ENCODE results near the gene PTPRD. TPM values are rescaled to one million over a fixed set of nuclear protein-coding genes. Genes with fewer than 3 reads are reported as not detected.

The PTPRD gene
- total and polyA plus RNA-seq, 2 experiments from 2014 or later, result 11.5 to 58.0 TPM

DNA sequence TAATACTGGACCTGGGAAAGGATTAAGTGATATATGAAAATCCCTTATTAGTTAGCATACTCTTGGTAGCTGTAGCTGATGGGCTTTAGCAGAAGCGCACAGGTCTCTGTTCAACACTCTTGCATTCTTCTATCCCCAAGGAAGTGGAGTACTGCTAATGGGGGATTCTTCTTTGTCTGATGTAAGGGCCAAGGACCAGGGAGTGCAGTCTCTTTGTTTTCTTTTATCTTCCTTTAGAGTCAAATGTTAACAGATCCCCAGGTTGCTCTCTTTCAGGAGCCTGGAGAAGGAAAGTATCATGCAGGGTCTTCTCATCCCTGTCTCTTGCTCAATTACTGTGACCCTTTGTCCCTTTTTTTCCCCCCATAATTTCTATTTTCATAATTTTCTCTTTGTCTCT is 1666.3 kb downstream of the PTPRD start:
- Histone ChIP-seq H3K4me2 (no peak overlapping the region), H3K27me3 (ENCODE audit: insufficient read depth) (no peaks in the 10 kb centered on the region), H3K79me2 (replicated peaks; ENCODE audit: insufficient read depth) (no peaks in the 10 kb centered on the region), H3K27ac (ENCODE audit: low read depth) (no peak overlapping the region), H2AFZ (no peak overlapping the region), H3K4me1 (ENCODE audit: insufficient read depth) (peaks cover 4% of the 10 kb centered on the region), H4K20me1 (replicated peaks; ENCODE audit: insufficient read depth) (no peaks in the 10 kb centered on the region), H3F3A (replicated peaks; ENCODE audit: low read depth) (no peaks in the 10 kb centered on the region), H3K9me2 (ENCODE audit: insufficient read depth) (no peaks in the 10 kb centered on the region), H3K36me3 (ENCODE audit: insufficient read depth) (no peaks in the 10 kb centered on the region), H3K4me3 (no peak overlapping the region)
- H3K4me1 Mint-ChIP-seq, result peaks cover 11% of the 10 kb centered on the region; the same call in 2 of the 3 replicates
- H3K27me3 Mint-ChIP-seq (ENCODE audit: insufficient read depth, low read depth, poor library complexity), result no peaks in the 10 kb centered on the region
- ATAC-seq, result peak; percentile 81
- H3K9me3 Mint-ChIP-seq, result no peaks in the 10 kb centered on the region; the same call in 2 of the 3 replicates
- peak; percentile 26 for DNase-seq (ENCODE audit: low spot score)
- no peaks in the 10 kb centered on the region for H3K36me3 Mint-ChIP-seq (ENCODE audit: low read depth)
- H3K27ac Mint-ChIP-seq, result peak overlapping the region; percentile 50; the same call in 1 of the 2 replicates
- no peak overlapping the region for H3K4me3 Mint-ChIP-seq
- no peak for TF ChIP-seq NANOG (IDR thresholded peaks at IDR 0.05; ENCODE audit: borderline replicate concordance)
- TF ChIP-seq STAT1 (IDR thresholded peaks at IDR 0.05; ENCODE audit: unreplicated experiment), result no peak
- no peak for TF ChIP-seq ZNF114 (CRISPR knock-in tag; IDR thresholded peaks at IDR 0.05)
- TF ChIP-seq, protein P1, sequence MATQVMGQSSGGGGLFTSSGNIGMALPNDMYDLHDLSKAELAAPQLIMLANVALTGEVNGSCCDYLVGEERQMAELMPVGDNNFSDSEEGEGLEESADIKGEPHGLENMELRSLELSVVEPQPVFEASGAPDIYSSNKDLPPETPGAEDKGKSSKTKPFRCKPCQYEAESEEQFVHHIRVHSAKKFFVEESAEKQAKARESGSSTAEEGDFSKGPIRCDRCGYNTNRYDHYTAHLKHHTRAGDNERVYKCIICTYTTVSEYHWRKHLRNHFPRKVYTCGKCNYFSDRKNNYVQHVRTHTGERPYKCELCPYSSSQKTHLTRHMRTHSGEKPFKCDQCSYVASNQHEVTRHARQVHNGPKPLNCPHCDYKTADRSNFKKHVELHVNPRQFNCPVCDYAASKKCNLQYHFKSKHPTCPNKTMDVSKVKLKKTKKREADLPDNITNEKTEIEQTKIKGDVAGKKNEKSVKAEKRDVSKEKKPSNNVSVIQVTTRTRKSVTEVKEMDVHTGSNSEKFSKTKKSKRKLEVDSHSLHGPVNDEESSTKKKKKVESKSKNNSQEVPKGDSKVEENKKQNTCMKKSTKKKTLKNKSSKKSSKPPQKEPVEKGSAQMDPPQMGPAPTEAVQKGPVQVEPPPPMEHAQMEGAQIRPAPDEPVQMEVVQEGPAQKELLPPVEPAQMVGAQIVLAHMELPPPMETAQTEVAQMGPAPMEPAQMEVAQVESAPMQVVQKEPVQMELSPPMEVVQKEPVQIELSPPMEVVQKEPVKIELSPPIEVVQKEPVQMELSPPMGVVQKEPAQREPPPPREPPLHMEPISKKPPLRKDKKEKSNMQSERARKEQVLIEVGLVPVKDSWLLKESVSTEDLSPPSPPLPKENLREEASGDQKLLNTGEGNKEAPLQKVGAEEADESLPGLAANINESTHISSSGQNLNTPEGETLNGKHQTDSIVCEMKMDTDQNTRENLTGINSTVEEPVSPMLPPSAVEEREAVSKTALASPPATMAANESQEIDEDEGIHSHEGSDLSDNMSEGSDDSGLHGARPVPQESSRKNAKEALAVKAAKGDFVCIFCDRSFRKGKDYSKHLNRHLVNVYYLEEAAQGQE (IDR thresholded peaks at IDR 0.05; ENCODE audit: unreplicated experiment), result no peak
- TF ChIP-seq JUNB (IDR thresholded peaks at IDR 0.05; ENCODE audit: unreplicated experiment), result no peak
- no peak for TF ChIP-seq CREB1 (CRISPR knock-in tag; IDR thresholded peaks at IDR 0.05; ENCODE audit: low read depth)
- no peak for TF ChIP-seq EZH2phosphoT487 (IDR thresholded peaks at IDR 0.05; ENCODE audit: unreplicated experiment)
- TF ChIP-seq ZNF331 (CRISPR knock-in tag; IDR thresholded peaks at IDR 0.05; ENCODE audit: low read depth), result no peak
- TF ChIP-seq, protein P2, sequence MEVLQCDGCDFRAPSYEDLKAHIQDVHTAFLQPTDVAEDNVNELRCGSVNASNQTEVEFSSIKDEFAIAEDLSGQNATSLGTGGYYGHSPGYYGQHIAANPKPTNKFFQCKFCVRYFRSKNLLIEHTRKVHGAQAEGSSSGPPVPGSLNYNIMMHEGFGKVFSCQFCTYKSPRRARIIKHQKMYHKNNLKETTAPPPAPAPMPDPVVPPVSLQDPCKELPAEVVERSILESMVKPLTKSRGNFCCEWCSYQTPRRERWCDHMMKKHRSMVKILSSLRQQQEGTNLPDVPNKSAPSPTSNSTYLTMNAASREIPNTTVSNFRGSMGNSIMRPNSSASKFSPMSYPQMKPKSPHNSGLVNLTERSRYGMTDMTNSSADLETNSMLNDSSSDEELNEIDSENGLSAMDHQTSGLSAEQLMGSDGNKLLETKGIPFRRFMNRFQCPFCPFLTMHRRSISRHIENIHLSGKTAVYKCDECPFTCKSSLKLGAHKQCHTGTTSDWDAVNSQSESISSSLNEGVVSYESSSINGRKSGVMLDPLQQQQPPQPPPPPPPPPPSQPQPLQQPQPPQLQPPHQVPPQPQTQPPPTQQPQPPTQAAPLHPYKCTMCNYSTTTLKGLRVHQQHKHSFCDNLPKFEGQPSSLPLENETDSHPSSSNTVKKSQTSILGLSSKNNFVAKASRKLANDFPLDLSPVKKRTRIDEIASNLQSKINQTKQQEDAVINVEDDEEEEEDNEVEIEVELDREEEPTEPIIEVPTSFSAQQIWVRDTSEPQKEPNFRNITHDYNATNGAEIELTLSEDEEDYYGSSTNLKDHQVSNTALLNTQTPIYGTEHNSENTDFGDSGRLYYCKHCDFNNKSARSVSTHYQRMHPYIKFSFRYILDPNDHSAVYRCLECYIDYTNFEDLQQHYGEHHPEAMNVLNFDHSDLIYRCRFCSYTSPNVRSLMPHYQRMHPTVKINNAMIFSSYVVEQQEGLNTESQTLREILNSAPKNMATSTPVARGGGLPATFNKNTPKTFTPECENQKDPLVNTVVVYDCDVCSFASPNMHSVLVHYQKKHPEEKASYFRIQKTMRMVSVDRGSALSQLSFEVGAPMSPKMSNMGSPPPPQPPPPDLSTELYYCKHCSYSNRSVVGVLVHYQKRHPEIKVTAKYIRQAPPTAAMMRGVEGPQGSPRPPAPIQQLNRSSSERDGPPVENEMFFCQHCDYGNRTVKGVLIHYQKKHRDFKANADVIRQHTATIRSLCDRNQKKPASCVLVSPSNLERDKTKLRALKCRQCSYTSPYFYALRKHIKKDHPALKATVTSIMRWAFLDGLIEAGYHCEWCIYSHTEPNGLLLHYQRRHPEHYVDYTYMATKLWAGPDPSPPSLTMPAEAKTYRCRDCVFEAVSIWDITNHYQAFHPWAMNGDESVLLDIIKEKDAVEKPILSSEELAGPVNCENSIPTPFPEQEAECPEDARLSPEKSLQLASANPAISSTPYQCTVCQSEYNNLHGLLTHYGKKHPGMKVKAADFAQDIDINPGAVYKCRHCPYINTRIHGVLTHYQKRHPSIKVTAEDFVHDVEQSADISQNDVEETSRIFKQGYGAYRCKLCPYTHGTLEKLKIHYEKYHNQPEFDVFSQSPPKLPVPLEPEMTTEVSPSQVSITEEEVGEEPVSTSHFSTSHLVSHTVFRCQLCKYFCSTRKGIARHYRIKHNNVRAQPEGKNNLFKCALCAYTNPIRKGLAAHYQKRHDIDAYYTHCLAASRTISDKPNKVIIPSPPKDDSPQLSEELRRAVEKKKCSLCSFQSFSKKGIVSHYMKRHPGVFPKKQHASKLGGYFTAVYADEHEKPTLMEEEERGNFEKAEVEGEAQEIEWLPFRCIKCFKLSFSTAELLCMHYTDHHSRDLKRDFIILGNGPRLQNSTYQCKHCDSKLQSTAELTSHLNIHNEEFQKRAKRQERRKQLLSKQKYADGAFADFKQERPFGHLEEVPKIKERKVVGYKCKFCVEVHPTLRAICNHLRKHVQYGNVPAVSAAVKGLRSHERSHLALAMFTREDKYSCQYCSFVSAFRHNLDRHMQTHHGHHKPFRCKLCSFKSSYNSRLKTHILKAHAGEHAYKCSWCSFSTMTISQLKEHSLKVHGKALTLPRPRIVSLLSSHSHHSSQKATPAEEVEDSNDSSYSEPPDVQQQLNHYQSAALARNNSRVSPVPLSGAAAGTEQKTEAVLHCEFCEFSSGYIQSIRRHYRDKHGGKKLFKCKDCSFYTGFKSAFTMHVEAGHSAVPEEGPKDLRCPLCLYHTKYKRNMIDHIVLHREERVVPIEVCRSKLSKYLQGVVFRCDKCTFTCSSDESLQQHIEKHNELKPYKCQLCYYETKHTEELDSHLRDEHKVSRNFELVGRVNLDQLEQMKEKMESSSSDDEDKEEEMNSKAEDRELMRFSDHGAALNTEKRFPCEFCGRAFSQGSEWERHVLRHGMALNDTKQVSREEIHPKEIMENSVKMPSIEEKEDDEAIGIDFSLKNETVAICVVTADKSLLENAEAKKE (CRISPR knock-in tag; IDR thresholded peaks at IDR 0.05), result no peak
- TF ChIP-seq, protein P3, sequence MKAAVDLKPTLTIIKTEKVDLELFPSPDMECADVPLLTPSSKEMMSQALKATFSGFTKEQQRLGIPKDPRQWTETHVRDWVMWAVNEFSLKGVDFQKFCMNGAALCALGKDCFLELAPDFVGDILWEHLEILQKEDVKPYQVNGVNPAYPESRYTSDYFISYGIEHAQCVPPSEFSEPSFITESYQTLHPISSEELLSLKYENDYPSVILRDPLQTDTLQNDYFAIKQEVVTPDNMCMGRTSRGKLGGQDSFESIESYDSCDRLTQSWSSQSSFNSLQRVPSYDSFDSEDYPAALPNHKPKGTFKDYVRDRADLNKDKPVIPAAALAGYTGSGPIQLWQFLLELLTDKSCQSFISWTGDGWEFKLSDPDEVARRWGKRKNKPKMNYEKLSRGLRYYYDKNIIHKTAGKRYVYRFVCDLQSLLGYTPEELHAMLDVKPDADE (IDR thresholded peaks at IDR 0.05), result no peak
- TF ChIP-seq, protein P4, sequence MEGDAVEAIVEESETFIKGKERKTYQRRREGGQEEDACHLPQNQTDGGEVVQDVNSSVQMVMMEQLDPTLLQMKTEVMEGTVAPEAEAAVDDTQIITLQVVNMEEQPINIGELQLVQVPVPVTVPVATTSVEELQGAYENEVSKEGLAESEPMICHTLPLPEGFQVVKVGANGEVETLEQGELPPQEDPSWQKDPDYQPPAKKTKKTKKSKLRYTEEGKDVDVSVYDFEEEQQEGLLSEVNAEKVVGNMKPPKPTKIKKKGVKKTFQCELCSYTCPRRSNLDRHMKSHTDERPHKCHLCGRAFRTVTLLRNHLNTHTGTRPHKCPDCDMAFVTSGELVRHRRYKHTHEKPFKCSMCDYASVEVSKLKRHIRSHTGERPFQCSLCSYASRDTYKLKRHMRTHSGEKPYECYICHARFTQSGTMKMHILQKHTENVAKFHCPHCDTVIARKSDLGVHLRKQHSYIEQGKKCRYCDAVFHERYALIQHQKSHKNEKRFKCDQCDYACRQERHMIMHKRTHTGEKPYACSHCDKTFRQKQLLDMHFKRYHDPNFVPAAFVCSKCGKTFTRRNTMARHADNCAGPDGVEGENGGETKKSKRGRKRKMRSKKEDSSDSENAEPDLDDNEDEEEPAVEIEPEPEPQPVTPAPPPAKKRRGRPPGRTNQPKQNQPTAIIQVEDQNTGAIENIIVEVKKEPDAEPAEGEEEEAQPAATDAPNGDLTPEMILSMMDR (conservative IDR thresholded peaks at IDR 0.05; ENCODE audit: low read depth in 2 of 2), result no peak
- no peak for TF ChIP-seq EZH2 (IDR thresholded peaks at IDR 0.05; ENCODE audit: low read depth, unreplicated experiment)
- TF ChIP-seq POLR2AphosphoS5 (IDR thresholded peaks at IDR 0.05; ENCODE audit: low read depth), result no peak
